Measurements from ENCODE around the gene PECR.

DNA sequence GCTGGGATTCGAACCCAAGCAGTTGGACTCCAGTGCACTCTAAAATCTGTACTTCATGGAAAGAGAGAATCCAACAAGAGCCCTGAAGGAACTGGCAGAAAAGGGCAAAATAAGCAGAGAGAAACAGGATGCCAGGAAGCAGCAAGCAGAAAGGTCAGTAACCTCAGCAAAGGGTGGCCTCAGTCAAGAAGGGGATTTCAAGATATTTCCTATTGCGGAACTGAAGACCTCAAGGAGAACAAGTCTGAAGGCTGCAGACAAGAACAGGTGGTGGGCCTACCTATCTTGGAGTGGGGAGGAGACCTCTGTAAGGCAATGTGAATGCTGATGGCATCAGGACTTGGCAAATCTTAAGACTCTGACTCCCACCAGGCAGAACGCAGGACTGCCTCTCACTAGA is 48.2 kb downstream of the PECR start:
- TF ChIP-seq, protein P1, sequence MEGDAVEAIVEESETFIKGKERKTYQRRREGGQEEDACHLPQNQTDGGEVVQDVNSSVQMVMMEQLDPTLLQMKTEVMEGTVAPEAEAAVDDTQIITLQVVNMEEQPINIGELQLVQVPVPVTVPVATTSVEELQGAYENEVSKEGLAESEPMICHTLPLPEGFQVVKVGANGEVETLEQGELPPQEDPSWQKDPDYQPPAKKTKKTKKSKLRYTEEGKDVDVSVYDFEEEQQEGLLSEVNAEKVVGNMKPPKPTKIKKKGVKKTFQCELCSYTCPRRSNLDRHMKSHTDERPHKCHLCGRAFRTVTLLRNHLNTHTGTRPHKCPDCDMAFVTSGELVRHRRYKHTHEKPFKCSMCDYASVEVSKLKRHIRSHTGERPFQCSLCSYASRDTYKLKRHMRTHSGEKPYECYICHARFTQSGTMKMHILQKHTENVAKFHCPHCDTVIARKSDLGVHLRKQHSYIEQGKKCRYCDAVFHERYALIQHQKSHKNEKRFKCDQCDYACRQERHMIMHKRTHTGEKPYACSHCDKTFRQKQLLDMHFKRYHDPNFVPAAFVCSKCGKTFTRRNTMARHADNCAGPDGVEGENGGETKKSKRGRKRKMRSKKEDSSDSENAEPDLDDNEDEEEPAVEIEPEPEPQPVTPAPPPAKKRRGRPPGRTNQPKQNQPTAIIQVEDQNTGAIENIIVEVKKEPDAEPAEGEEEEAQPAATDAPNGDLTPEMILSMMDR (IDR thresholded peaks at IDR 0.05): no peak
- no peak for TF ChIP-seq POLR2A (IDR thresholded peaks at IDR 0.05)
